Natural killer cell (primary cell): ENCODE data around the gene ZBTB21. TPM values are rescaled to one million over a fixed set of nuclear protein-coding genes. Genes with fewer than 3 reads are reported as not detected.

Experiments used
- ATAC-seq, 3 donors: fragments of 150-1000 bp in 2 of 3; fragments of 200-7000 bp in 1 of 3; cut with Tn5 transposase; 1 replicate in 1 of 3; 2 replicates in 2 of 3; pipeline ENCODE4 v1.10.0; 2021; ENCODE audit warnings: mild to moderate bottlenecking in 2 of 3, moderate library complexity in 2 of 3
- DNase-seq, 2 donors: peaks; one replicate each; pipeline versions ENCODE4 v3.0.0 to v3.0.0-alpha.2; 2013 to 2021; ENCODE audit warnings: mixed read lengths in 1 of 2
- H3K27ac ChIP-seq: one replicate; pipeline ENCODE4 v1.5.1; 2013; ENCODE audit warnings: mild to moderate bottlenecking, low read length
- H3K27me3 ChIP-seq: one replicate; pipeline ENCODE4 v1.6.1; 2013; ENCODE audit warnings: low read length; ENCODE audit not compliant: control insufficient read depth, insufficient read depth
- H3K36me3 ChIP-seq: one replicate; pipeline ENCODE4 v1.6.1; 2013; ENCODE audit warnings: low read length; ENCODE audit not compliant: control insufficient read depth, insufficient read depth
- H3K4me1 ChIP-seq: one replicate; pipeline ENCODE4 v1.6.1; 2013; ENCODE audit warnings: low read length; ENCODE audit not compliant: control insufficient read depth, insufficient read depth
- H3K4me3 ChIP-seq: one replicate; pipeline ENCODE4 v1.5.1; 2013; ENCODE audit warnings: low read length
- H3K9me3 ChIP-seq: one replicate; pipeline ENCODE4 v1.6.1; 2013; ENCODE audit warnings: low read length; ENCODE audit not compliant: control insufficient read depth, insufficient read depth
- H3K27ac Mint-ChIP-seq, 2 donors: one replicate each; pipeline ENCODE4 v1.8.0; 2022; ENCODE audit warnings: mild to moderate bottlenecking in 2 of 2, mixed read lengths in 2 of 2, moderate library complexity in 1 of 2
- H3K27me3 Mint-ChIP-seq, 2 donors: one replicate each; pipeline ENCODE4 v1.8.0; 2022; ENCODE audit warnings: low read depth in 2 of 2, mixed read lengths in 2 of 2
- H3K36me3 Mint-ChIP-seq: one replicate; pipeline ENCODE4 v1.8.0; 2022; ENCODE audit warnings: mixed read lengths
- H3K4me1 Mint-ChIP-seq, 2 donors: one replicate each; pipeline ENCODE4 v1.8.0; 2022; ENCODE audit warnings: mixed read lengths in 2 of 2
- H3K4me3 Mint-ChIP-seq: one replicate; pipeline ENCODE4 v1.8.0; 2022; ENCODE audit warnings: mild to moderate bottlenecking, moderate library complexity, mixed read lengths
- H3K9me3 Mint-ChIP-seq, 2 donors: one replicate each; pipeline ENCODE4 v1.8.0; 2022; ENCODE audit warnings: mixed read lengths in 2 of 2
- CTCF ChIP-seq: fragments of 200-600 bp; IDR thresholded peaks from one replicate; pipeline ENCODE4 v1.8.0; 2022; ENCODE audit warnings: antibody characterized with exemption
- WGBS: methylation state at CpG from one replicate; pipeline ENCODE4 v1.1.7; 2013; ENCODE audit warnings: missing lambda C conversion rate; ENCODE audit not compliant: insufficient coverage; 5-methylcytosine and 5-hydroxymethylcytosine counted together
- intact Hi-C: fragments of 100-400 bp; cut with micrococcal nuclease; formaldehyde crosslinking; loops from one replicate; pipeline ENCODE4 v1.14.2; 2022
- total RNA-seq, 4 donors: library from RNA; stranded (reverse); fragments of 120-200 nt in 1 of 4; gene quantifications; one replicate each; pipeline versions ENCODE4 v1.2.3 to v1.2.4, GENCODE V29; 2013 to 2022

The ZBTB21 gene
- total RNA-seq, 3 donors from 2014 or later (not counting 1 experiment from before 2014, with no cell fraction given): 78.2 to 113 (median 100) TPM

GRCh38 chr21:42009018-42009830 is 936 bp downstream of the ZBTB21 start:
- H3K27ac ChIP-seq: peak overlapping the region; percentile 100
- TF ChIP-seq CTCF: no peak
- Mint-ChIP-seq H3K36me3 (no peaks in the 10 kb centered on the region), H3K4me1 (peaks cover 6 to 20% of the 10 kb centered on the region in 2 donors), H3K4me3 (peak overlapping the region; percentile 84), H3K9me3 (no peaks in the 10 kb centered on the region), H3K27me3 (peaks cover 0 to 11% of the 10 kb centered on the region in 2 donors), H3K27ac (peak overlapping the region; percentile 95 to 98)
- ATAC-seq (peak; percentile 19 to 33 (median 30)), DNase-seq (peak; percentile 50 to 76)
- H3K4me1 ChIP-seq: peaks cover 15% of the 10 kb centered on the region
- H3K36me3 ChIP-seq: no peaks in the 10 kb centered on the region
- WGBS: under 1% methylated on average over 86 of the region's 86 CpGs
- H3K9me3 ChIP-seq: no peaks in the 10 kb centered on the region
- H3K27me3 ChIP-seq: no peaks in the 10 kb centered on the region
- peak overlapping the region; percentile 97 for H3K4me3 ChIP-seq
- intact Hi-C loops: loop anchor here (5.0 kb wide), 1 partner anchor 108 kb away; no protein-coding TSS in a partner anchor

GRCh38 chr21:42007356-42007940 is 2.7 kb downstream of the ZBTB21 start:
- intact Hi-C loops: loop anchor here (5.0 kb wide), 1 partner anchor 110 kb away; no protein-coding TSS in a partner anchor
- Mint-ChIP-seq H3K4me3 (no peak overlapping the region), H3K9me3 (no peaks in the 10 kb centered on the region), H3K27me3 (peaks cover 0 to 4% of the 10 kb centered on the region in 2 donors), H3K36me3 (no peaks in the 10 kb centered on the region), H3K4me1 (peaks cover 6 to 17% of the 10 kb centered on the region in 2 donors), H3K27ac (no peak overlapping the region)
- Histone ChIP-seq H3K4me1 (peaks cover 15% of the 10 kb centered on the region), H3K9me3 (no peaks in the 10 kb centered on the region), H3K27me3 (no peaks in the 10 kb centered on the region), H3K4me3 (no peak overlapping the region), H3K36me3 (no peaks in the 10 kb centered on the region), H3K27ac (no peak overlapping the region)
- TF ChIP-seq CTCF: no peak
- WGBS: 92% methylated on average over 6 of the region's 6 CpGs
- DNase-seq (no peak), ATAC-seq (no peak)

- no peak overlapping the region for H3K27ac ChIP-seq
- intact Hi-C loops: loop anchor here (5.0 kb wide), 1 partner anchor 111 kb away; no protein-coding TSS in a partner anchor
- H3K9me3 ChIP-seq: no peaks in the 10 kb centered on the region
- Mint-ChIP-seq H3K4me1 (peaks cover 6 to 15% of the 10 kb centered on the region in 2 donors), H3K27ac (peak overlapping the region in 1 of 2 donors; percentile 11), H3K4me3 (no peak overlapping the region), H3K27me3 (no peaks in the 10 kb centered on the region), H3K36me3 (no peaks in the 10 kb centered on the region), H3K9me3 (no peaks in the 10 kb centered on the region)
- H3K27me3 ChIP-seq: no peaks in the 10 kb centered on the region
- H3K4me3 ChIP-seq: no peak overlapping the region
- TF ChIP-seq CTCF: no peak
- no peak for ATAC-seq
- DNase-seq: no peak
- 93% methylated on average over 1 of the region's 1 CpG for WGBS
- H3K36me3 ChIP-seq: peaks cover 2% of the 10 kb centered on the region
- peaks cover 15% of the 10 kb centered on the region for H3K4me1 ChIP-seq
Observed at GRCh38 chr21:42006765-42007164, 3.4 kb downstream of the ZBTB21 start.
